ENCODE data around the gene SNRNP70. TPM values are rescaled to one million over a fixed set of nuclear protein-coding genes. Genes with fewer than 3 reads are reported as not detected.
A peak's percentile ranks its signal among the peaks of the same experiment; 100 is the strongest.

The SNRNP70 gene
- total and polyA plus RNA-seq, 2 of the 13 experiments (the other 11 are each of a cell fraction or from before 2014, with no cell fraction given), result 150 to 210 TPM

DNA sequence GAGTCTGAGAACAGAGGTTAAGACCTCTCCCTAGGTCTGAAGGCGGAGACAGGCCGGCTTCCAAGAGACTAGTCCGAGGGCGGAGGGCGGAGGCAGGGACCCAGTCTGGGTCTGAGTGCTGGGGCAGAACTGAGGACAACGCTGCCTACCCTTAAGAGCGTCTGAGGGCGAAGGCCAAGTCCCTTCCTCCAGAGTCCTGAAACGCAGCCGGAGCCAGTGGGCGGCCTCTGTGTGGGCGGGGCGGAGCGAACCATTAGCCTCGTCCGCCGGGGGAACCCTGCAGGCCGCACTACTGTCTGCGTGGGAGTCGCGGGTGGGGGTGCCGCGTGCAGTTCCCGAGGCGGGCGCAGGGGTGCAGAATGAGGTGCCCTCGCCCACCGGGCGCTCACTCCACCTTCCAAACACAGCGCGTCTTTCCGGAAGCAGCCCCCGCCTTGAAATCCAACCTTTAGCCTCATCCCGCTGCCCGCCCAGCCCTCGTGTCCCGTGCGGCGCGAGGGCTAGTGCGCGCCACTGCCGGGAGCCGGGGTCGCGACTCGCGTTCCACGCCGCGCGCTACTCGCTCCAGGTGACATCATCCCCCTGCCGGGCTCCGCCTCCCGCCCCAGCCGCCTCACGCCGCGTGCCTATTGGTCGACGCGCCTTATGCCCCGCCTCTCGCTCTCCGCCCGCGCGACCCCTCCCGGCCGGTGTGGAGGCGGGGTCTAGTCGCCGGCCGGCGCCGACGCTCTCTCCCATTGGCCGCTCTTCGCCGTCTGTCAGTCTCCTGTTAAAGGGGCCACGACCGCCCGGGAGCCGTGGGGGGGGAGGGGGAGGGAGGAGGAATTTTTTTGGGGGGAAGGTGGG lies 33.5 kb downstream of the SNRNP70 start, which contains the start of gene C19orf73 (continued):
- TF ChIP-seq THYN1 (CRISPR knock-in tag; IDR thresholded peaks at IDR 0.05; ENCODE audit: borderline replicate concordance, low read depth) (no peak), ZNF589 (CRISPR knock-in tag; conservative IDR thresholded peaks at IDR 0.05) (no peak), ZNF660 (CRISPR knock-in tag; IDR thresholded peaks at IDR 0.05; ENCODE audit: borderline replicate concordance, low read depth) (no peak), ZNF124 (CRISPR knock-in tag; IDR thresholded peaks at IDR 0.05) (peak; percentile 34; the same call in 1 of the 2 replicates), NFIC (IDR thresholded peaks at IDR 0.05; ENCODE audit: low read length) (no peak), ZNF883 (CRISPR knock-in tag; IDR thresholded peaks at IDR 0.05; ENCODE audit: not compliant biosample characterization) (peak; percentile 59), TAF15 (IDR thresholded peaks at IDR 0.05; ENCODE audit: low read depth, low read length, poor library complexity, severe bottlenecking) (no peak), ATAD3A (CRISPR knock-in tag; IDR thresholded peaks at IDR 0.05) (no peak), ZNF674 (CRISPR knock-in tag; IDR thresholded peaks at IDR 0.05; ENCODE audit: low read depth) (no peak), TP53 (CRISPR knock-in tag; conservative IDR thresholded peaks at IDR 0.05) (no peak), ZFP41 (CRISPR knock-in tag; IDR thresholded peaks at IDR 0.05; ENCODE audit: borderline replicate concordance) (no peak; the same call in 1 of the 2 replicates), ZNF850 (CRISPR knock-in tag; conservative IDR thresholded peaks at IDR 0.05) (no peak), NFATC3 (CRISPR knock-in tag; IDR thresholded peaks at IDR 0.05) (no peak), NFIB (CRISPR knock-in tag; IDR thresholded peaks at IDR 0.05; ENCODE audit: borderline replicate concordance) (no peak), ZNF333 (CRISPR knock-in tag; IDR thresholded peaks at IDR 0.05; ENCODE audit: borderline replicate concordance) (no peak), ZNF180 (CRISPR knock-in tag; IDR thresholded peaks at IDR 0.05; ENCODE audit: borderline replicate concordance, low read depth) (no peak), PCBP2 (optimal IDR thresholded peaks at IDR 0.05; ENCODE audit: low read depth, low read length, poor library complexity, severe bottlenecking) (no peak), ZBTB8A (CRISPR knock-in tag; IDR thresholded peaks at IDR 0.05; ENCODE audit: borderline replicate concordance, low read depth) (no peak)
- TF ChIP-seq, protein P1, sequence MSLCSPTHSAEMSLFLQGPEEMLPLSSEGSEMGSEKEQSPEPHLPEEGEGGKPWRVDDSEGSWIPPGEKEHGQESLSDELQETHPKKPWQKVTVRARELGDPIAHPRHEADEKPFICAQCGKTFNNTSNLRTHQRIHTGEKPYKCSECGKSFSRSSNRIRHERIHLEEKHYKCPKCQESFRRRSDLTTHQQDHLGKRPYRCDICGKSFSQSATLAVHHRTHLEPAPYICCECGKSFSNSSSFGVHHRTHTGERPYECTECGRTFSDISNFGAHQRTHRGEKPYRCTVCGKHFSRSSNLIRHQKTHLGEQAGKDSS (CRISPR knock-in tag; IDR thresholded peaks at IDR 0.05; ENCODE audit: borderline replicate concordance, low read depth), result peak; percentile 79
- TF ChIP-seq, protein P2, sequence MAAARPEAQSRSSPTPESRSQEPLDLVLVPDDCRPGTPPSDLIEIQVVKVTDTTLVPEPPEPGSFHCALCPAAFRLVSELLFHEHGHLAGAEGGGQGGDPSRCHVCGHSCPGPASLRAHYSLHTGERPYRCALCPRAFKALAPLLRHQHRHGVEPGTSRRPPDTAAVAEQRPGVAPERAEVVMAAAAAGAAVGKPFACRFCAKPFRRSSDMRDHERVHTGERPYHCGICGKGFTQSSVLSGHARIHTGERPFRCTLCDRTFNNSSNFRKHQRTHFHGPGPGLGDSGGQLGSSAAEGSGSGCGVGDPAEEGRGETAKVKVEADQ (CRISPR knock-in tag; IDR thresholded peaks at IDR 0.05; ENCODE audit: borderline replicate concordance), result no peak
- TF ChIP-seq, protein P3, sequence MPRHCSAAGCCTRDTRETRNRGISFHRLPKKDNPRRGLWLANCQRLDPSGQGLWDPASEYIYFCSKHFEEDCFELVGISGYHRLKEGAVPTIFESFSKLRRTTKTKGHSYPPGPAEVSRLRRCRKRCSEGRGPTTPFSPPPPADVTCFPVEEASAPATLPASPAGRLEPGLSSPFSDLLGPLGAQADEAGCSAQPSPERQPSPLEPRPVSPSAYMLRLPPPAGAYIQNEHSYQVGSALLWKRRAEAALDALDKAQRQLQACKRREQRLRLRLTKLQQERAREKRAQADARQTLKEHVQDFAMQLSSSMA (CRISPR knock-in tag; IDR thresholded peaks at IDR 0.05), result peak; percentile 34; the same call in 1 of the 2 replicates
- TF ChIP-seq, protein P4, sequence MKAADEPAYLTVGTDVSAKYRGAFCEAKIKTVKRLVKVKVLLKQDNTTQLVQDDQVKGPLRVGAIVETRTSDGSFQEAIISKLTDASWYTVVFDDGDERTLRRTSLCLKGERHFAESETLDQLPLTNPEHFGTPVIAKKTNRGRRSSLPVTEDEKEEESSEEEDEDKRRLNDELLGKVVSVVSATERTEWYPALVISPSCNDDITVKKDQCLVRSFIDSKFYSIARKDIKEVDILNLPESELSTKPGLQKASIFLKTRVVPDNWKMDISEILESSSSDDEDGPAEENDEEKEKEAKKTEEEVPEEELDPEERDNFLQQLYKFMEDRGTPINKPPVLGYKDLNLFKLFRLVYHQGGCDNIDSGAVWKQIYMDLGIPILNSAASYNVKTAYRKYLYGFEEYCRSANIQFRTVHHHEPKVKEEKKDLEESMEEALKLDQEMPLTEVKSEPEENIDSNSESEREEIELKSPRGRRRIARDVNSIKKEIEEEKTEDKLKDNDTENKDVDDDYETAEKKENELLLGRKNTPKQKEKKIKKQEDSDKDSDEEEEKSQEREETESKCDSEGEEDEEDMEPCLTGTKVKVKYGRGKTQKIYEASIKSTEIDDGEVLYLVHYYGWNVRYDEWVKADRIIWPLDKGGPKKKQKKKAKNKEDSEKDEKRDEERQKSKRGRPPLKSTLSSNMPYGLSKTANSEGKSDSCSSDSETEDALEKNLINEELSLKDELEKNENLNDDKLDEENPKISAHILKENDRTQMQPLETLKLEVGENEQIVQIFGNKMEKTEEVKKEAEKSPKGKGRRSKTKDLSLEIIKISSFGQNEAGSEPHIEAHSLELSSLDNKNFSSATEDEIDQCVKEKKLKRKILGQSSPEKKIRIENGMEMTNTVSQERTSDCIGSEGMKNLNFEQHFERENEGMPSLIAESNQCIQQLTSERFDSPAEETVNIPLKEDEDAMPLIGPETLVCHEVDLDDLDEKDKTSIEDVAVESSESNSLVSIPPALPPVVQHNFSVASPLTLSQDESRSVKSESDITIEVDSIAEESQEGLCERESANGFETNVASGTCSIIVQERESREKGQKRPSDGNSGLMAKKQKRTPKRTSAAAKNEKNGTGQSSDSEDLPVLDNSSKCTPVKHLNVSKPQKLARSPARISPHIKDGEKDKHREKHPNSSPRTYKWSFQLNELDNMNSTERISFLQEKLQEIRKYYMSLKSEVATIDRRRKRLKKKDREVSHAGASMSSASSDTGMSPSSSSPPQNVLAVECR (CRISPR knock-in tag; IDR thresholded peaks at IDR 0.05; ENCODE audit: borderline replicate concordance), result peak; percentile 84
